Stimulated activated CD8-positive, alpha-beta memory T cell treated with anti-CD3 and anti-CD28 coated beads, Interleukin-15, amount 100 ng/mL, for 1 hour (primary cell): ENCODE measurements around the gene SMARCD1.
"Not testable (repeated sequence)": the region's sequence is repeated elsewhere in the genome, so short reads cannot be mapped to it uniquely, and the experiment has no call there.

Experiments
- DNase-seq: peaks from one replicate; pipeline ENCODE4 v3.0.0-alpha.2; 2020; ENCODE audit warnings: low read depth

SMARCD1 gene

GRCh38 chr12:50145439-50145838 lies 60.3 kb downstream of the SMARCD1 start:
- no peak for DNase-seq

GRCh38 chr12:50147281-50147680 lies 62.1 kb downstream of the SMARCD1 start:
- no peak for DNase-seq

GRCh38 chr12:50148011-50148410 lies 62.9 kb downstream of the SMARCD1 start:
- DNase-seq = not testable (repeated sequence)

- no peak for DNase-seq
Measured at GRCh38 chr12:50149311-50149710, 64.2 kb downstream of the SMARCD1 start.
